ENCODE results near the gene C10orf71. TPM values are rescaled to one million over a fixed set of nuclear protein-coding genes. Genes with fewer than 3 reads are reported as not detected.

Gene C10orf71
- total RNA-seq, 1 donor = not detected

DNA sequence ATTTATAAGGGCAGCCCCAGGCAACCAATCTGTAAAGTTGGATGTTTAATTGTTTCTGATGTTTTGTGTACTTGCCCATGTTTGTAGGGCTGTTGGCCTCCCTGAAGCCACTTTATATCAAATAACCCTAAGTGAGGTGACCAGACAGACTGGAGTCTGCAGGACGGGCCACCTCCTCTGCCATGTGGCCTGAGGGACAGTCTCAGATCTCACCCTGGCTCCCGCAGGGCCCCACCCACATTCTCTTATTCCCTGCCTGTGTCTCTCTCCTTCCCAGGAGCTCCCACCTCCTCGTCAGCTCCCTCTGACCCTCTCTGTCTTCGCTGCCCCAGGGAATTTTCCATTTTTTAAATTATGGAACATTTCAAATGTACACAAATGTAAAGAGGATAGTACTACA is 9.5 kb upstream of the C10orf71 start:
- H3K4me3 ChIP-seq (ENCODE audit: low read depth, low read length) = no peak overlapping the region
- no peak for DNase-seq (ENCODE audit: low read depth)
- no peak for TF ChIP-seq CTCF (IDR thresholded peaks at IDR 0.05; ENCODE audit: insufficient read depth, low read length)

DNA sequence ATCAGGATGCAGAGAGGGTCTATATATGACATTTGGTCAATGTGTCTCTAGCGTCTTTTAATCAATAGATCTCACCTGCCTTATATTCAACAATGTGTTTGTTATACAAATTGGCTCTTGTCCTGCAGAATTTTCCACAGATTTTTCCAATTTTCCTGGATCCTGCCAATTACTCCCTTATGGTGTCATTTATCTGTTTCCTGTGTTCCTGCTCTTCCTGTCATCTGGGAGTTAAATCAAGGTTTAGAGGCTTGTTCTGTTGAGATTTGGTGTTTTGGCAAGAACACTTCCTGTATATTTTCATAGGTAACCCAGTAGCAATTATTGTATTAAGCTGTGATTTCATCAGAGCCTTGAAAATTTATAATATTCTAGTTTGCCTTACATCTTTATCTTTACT is 8.8 kb upstream of the C10orf71 start:
- no peak overlapping the region for H3K4me3 ChIP-seq (ENCODE audit: low read depth, low read length)

DNA sequence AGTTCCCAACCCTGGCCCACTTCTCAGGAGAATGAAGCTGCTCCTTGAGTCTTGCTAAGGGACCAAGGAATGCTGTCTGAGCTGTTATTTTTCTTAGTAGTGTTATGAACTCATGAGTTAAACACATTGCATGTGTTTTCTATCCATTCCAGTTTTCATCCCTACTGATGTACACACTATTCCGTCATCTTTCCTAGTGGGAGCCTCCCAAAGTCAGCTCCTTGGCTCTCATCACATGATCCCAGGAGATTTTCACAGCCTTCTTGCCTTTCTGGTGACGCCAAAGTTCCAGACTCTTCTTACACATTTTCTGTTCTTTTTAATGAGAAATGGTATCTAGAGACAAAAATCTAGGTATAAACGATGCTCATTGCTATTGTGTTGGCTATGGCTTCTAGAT is 8.4 kb upstream of the C10orf71 start:
- no peak for DNase-seq (ENCODE audit: low read depth)
- no peak overlapping the region for H3K4me3 ChIP-seq (ENCODE audit: low read depth, low read length)
- no peak for TF ChIP-seq CTCF (IDR thresholded peaks at IDR 0.05; ENCODE audit: insufficient read depth, low read length)

More for the DNA sequence above, 8.8 kb upstream of the C10orf71 start:
- no peak for DNase-seq (ENCODE audit: low read depth)
- TF ChIP-seq CTCF (IDR thresholded peaks at IDR 0.05; ENCODE audit: insufficient read depth, low read length) = no peak

- DNase-seq (ENCODE audit: low read depth) = no peak
- TF ChIP-seq CTCF (IDR thresholded peaks at IDR 0.05; ENCODE audit: insufficient read depth, low read length) = no peak
- no peak overlapping the region for H3K4me3 ChIP-seq (ENCODE audit: low read depth, low read length)
Measured at GRCh38 chr10:49292565-49293207, 6.3 kb upstream of the C10orf71 start.

- DNase-seq (ENCODE audit: low read depth) = no peak
- no peak for TF ChIP-seq CTCF (IDR thresholded peaks at IDR 0.05; ENCODE audit: insufficient read depth, low read length)
- no peak overlapping the region for H3K4me3 ChIP-seq (ENCODE audit: low read depth, low read length)
Measured at GRCh38 chr10:49293208-49293603, 5.8 kb upstream of the C10orf71 start.

- no peak for TF ChIP-seq CTCF (IDR thresholded peaks at IDR 0.05; ENCODE audit: insufficient read depth, low read length)
- no peak overlapping the region for H3K4me3 ChIP-seq (ENCODE audit: low read depth, low read length)
- DNase-seq (ENCODE audit: low read depth) = no peak
Measured at GRCh38 chr10:49294731-49295130, 4.2 kb upstream of the C10orf71 start.

GRCh38 chr10:49295297-49295696 is 3.7 kb upstream of the C10orf71 start:
- H3K4me3 ChIP-seq (ENCODE audit: low read depth, low read length) = no peak overlapping the region
- DNase-seq (ENCODE audit: low read depth) = no peak

More at GRCh38 chr10:49295297-49295696, 3.7 kb upstream of the C10orf71 start:
- TF ChIP-seq CTCF (IDR thresholded peaks at IDR 0.05; ENCODE audit: insufficient read depth, low read length) = no peak

Measured in fibroblast of the aortic adventitia (primary cell).